Coronary artery (tissue), 2 donors: ENCODE results near the gene RPP40.
A peak's percentile ranks its signal among the peaks of the same experiment; 100 is the strongest.

Experiments used
- DNase-seq: peaks from one replicate; pipeline ENCODE4 v3.0.0-alpha.2; 2017; ENCODE audit warnings: low spot score
- H3K27ac ChIP-seq, 2 donors: fragments of 200-600 bp; sonication (generic); one replicate each; pipeline ENCODE4 v1.5.1; 2016 to 2019
- H3K4me3 ChIP-seq: fragments of 200-600 bp; sonication (generic); 2 replicates; pipeline ENCODE4 v1.5.1; 2016; ENCODE audit warnings: mild to moderate bottlenecking, moderate library complexity
- CTCF ChIP-seq: fragments of 200-600 bp; sonication (generic); IDR thresholded peaks from one replicate; pipeline ENCODE4 v1.5.1; 2019; ENCODE audit warnings: antibody characterized with exemption

RPP40 gene

DNA sequence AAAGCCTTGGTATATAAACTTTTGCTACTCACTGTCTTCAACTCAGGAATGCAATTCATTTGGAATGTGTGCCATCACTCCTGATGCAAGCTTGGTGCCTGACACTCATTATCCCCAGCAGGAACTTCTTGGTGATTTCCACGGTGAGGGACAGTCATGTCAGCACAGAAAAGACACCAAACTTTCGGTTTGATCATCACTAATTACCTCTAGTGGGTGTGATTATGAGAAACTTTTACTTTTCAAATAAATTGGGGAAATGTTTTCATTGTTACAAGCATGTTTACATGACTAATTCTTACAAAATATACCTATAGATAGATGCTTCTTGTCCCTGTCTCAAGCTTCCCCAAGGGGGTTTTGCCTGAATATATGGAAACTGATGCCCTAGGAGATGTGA, 40.9 kb downstream of the RPP40 start:
- H3K27ac ChIP-seq: no peak overlapping the region
- TF ChIP-seq CTCF: no peak
- no peak overlapping the region for H3K4me3 ChIP-seq
- no peak for DNase-seq

GRCh38 chr6:4961322-4962168, 42.3 kb downstream of the RPP40 start:
- TF ChIP-seq CTCF: no peak
- no peak overlapping the region for H3K4me3 ChIP-seq
- no peak overlapping the region for H3K27ac ChIP-seq

GRCh38 chr6:4958624-4959023, 45.2 kb downstream of the RPP40 start:
- no peak for DNase-seq
- no peak for TF ChIP-seq CTCF
- Histone ChIP-seq H3K27ac (no peak overlapping the region), H3K4me3 (no peak overlapping the region)

More at GRCh38 chr6:4961322-4962168, 42.3 kb downstream of the RPP40 start:
- DNase-seq: no peak

GRCh38 chr6:4957521-4958231, 46.2 kb downstream of the RPP40 start:
- Histone ChIP-seq H3K4me3 (no peak overlapping the region), H3K27ac (no peak overlapping the region)
- TF ChIP-seq CTCF: no peak
- DNase-seq: peak; percentile 62

GRCh38 chr6:4956625-4957024, 47.2 kb downstream of the RPP40 start:
- no peak overlapping the region for H3K27ac ChIP-seq
- no peak for TF ChIP-seq CTCF
- H3K4me3 ChIP-seq: no peak overlapping the region
- DNase-seq: no peak

DNA sequence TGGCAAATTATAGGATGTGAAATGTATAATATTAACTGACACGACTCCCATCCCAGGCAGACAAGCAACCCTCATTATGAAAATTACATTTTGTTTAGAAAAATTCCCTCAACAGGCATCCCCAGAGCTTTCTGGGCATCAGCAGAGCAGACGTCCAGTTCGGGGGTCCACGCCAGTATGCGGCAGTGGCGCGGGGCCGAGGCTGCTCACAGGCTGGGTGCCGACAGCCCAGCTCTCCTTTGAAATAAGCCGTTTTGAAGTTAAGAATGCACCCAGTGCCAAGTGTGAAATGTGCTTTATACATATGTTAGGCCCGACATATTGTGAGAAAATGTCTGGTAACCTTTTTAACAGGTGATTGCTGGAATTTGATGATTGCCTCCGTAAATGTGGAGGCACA, 50.4 kb downstream of the RPP40 start:
- H3K4me3 ChIP-seq: no peak overlapping the region
- no peak for TF ChIP-seq CTCF
- no peak overlapping the region for H3K27ac ChIP-seq
- peak; percentile 19 for DNase-seq
